Fibroblast of villous mesenchyme (primary cell): ENCODE measurements around the gene VCAM1. TPM values are rescaled to one million over a fixed set of nuclear protein-coding genes. Genes with fewer than 3 reads are reported as not detected.
A peak's percentile ranks its signal among the peaks of the same experiment; 100 is the strongest.

ENCODE experiments used
- DNase-seq: peaks from one replicate; pipeline ENCODE4 v3.0.0-alpha.2; 2010; ENCODE audit warnings: low read depth
- H3K4me3 ChIP-seq: 2 replicates; pipeline ENCODE4 v1.5.1; 2011; ENCODE audit warnings: low read depth, mild to moderate bottlenecking, low read length
- CTCF ChIP-seq: IDR thresholded peaks from 2 replicates; pipeline ENCODE4 v1.5.1; 2012; ENCODE audit warnings: low read depth, mild to moderate bottlenecking, low read length; ENCODE audit not compliant: insufficient read depth
- total RNA-seq: library from RNA; depleted of rRNA; stranded (reverse); fragments of >200 nt; gene quantifications from 2 replicates; pipeline ENCODE4 v1.2.3, GENCODE V29; 2012

Gene VCAM1
- total RNA-seq, 1 donor: 54.8 TPM

GRCh38 chr1:100722221-100722620, 2.7 kb downstream of the VCAM1 start:
- no peak for DNase-seq
- peak overlapping the region; percentile 75 for H3K4me3 ChIP-seq
- TF ChIP-seq CTCF: no peak

DNA sequence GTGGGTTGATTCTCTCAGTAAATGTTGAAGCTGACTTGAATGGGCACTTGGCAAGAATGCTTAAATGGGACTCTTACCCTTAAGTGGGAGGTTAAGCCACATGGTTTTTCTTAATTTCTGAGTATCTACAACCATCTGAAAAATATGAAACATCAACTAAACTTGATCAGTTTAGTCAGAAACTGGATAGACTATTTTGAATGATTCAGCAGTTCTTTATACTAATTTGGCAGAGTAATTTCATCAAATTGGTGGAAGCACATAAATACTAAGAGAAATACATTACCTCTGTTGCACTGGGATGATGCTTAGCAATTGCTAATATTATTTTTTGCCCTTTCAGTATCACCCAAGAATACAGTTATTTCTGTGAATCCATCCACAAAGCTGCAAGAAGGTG, 4.7 kb downstream of the VCAM1 start:
- H3K4me3 ChIP-seq: peak overlapping the region; percentile 75
- DNase-seq: no peak
- no peak for TF ChIP-seq CTCF

DNA sequence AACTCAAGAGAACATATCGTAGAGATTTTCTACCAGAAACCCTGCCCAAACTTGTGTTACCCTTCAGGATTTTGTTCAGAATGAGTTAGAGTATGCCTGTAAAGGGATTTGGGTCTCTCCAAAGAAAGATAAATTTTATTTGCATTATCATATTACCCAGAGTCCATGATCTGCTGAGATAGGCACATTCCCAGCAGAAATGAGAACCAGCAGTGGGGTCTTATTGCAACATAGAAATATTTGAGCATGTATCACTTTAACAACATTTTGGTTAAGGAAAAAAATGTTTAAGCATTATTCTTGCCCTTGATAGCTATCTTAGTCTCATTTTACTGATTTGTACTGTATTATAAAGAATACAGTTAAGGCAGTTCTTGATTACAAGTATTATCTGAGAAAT, 10.6 kb downstream of the VCAM1 start:
- no peak overlapping the region for H3K4me3 ChIP-seq
- no peak for TF ChIP-seq CTCF
- DNase-seq: peak; percentile 37

DNA sequence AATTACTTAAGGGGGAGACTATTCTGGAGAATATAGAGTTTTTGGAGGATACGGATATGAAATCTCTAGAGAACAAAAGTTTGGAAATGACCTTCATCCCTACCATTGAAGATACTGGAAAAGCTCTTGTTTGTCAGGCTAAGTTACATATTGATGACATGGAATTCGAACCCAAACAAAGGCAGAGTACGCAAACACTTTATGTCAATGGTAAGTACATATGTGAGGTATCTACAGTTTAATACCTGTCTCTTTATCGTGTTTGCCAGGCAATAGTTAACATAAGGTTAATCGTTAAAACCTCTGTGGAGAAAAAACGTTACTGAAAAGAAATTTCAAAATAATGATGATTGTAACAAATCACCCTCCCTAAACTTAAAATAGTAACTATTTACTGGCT, 11.8 kb downstream of the VCAM1 start:
- no peak for TF ChIP-seq CTCF
- DNase-seq: no peak
- no peak overlapping the region for H3K4me3 ChIP-seq

- no peak for TF ChIP-seq CTCF
These were observed 12.2 kb downstream of the VCAM1 start for GRCh38 chr1:100731758-100732157.

DNA sequence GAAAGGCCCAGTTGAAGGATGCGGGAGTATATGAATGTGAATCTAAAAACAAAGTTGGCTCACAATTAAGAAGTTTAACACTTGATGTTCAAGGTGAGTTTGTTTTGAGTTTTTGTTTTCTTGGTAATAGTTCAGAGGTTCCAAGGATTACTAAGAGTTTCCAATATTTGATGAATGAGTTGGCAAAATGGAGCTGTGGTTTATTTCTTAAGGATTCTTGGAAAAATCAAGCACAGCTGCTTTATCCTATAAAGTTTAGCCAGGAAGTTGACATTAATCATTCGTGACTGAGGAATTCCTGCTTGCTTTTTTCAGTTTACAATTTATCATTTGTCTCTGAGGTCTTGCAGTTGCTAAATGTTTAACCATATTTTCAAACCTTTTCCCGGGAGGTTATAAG, 15.1 kb downstream of the VCAM1 start:
- H3K4me3 ChIP-seq: no peak overlapping the region
- TF ChIP-seq CTCF: no peak
- DNase-seq: peak; percentile 86

More at GRCh38 chr1:100731758-100732157, 12.2 kb downstream of the VCAM1 start:
- DNase-seq: no peak
- H3K4me3 ChIP-seq: no peak overlapping the region

- TF ChIP-seq CTCF: no peak
- DNase-seq: no peak
- H3K4me3 ChIP-seq: no peak overlapping the region
These were observed 15.7 kb downstream of the VCAM1 start for GRCh38 chr1:100735244-100735643.
